HG03520 (cell line): ENCODE data around the gene FBXO5.
"Not testable (repeated sequence)": the region's sequence is repeated elsewhere in the genome, so short reads cannot be mapped to it uniquely, and the experiment has no call there.

Source experiments
- ATAC-seq: cut with Tn5 transposase; IDR thresholded peaks from one replicate; pipeline ENCODE4 v1.9.1; 2021; ENCODE audit warnings: mild to moderate bottlenecking, moderate library complexity; ENCODE audit not compliant: unreplicated experiment

Gene FBXO5, protein sequence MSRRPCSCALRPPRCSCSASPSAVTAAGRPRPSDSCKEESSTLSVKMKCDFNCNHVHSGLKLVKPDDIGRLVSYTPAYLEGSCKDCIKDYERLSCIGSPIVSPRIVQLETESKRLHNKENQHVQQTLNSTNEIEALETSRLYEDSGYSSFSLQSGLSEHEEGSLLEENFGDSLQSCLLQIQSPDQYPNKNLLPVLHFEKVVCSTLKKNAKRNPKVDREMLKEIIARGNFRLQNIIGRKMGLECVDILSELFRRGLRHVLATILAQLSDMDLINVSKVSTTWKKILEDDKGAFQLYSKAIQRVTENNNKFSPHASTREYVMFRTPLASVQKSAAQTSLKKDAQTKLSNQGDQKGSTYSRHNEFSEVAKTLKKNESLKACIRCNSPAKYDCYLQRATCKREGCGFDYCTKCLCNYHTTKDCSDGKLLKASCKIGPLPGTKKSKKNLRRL

DNA sequence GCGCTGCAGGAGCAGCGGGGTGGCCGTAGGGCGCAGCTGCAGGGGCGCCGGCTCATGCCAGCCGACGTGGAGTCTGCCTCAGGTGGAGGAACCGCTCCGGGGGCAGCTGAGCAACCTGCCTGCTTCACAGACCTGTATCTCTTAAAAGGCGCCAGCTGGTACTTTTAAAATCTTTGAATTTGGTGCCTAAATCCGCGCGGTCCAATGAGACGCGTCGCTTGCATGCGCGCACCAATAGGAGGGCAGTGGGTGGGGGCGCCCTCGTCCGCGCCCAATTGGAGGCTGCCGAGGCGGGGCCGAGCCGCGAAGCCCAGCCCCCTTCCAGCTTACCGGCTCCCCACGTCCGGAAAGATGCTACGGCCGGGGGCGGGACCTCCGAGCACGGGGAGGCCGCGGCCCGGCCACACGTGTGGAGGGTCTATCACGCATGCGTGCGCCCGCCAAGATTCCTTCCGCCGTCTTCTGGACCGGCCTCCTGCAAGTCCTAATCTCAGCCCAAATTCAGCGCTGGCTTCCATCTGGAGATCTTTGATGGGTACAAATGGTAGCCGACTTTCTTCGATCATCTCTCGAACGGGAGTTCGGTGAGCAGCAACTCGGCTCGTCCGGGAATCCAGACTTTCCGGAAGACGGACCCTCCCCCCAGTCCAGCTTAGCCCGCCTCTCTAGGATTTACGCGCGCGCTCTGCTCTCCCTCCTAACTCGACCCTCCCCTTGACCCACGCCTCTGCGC, at the start of gene FBXO5:
Gene FBXO5 (minus strand): TSS at position 138 of the 733 bp plus-strand sequence. CDS start 82 bp downstream, at position 56.
- ATAC-seq, result peak; percentile 80

DNA sequence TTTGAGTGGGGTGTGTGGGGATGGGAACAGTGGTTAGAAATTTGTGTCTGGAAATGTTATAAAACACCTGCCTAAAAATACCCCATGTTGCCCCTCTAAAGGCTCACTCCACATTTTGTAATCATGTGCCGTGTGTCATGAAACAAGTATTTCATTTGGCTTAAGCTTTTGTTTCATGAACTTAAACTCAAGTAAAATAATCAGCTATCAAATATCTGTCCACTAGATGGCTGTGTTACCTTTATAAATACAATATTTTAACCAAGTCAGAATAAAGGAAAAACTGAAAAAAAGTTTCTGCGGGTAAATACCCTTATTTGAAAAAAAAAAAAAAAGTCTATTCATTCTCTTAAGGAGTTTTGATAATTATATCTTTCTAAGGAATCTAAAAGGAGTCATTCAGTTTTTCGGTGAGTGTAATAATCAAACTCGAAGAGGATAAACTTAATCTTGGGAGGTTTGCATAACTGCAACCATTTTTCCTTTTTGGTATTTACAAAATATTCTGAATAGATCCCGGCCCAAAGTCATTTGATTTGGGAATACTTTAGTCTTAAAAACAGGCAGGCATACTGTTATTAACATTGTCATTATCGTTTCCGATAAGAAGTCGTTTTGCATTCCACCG, 49.5 kb upstream of the FBXO5 start:
- ATAC-seq, result no peak

DNA sequence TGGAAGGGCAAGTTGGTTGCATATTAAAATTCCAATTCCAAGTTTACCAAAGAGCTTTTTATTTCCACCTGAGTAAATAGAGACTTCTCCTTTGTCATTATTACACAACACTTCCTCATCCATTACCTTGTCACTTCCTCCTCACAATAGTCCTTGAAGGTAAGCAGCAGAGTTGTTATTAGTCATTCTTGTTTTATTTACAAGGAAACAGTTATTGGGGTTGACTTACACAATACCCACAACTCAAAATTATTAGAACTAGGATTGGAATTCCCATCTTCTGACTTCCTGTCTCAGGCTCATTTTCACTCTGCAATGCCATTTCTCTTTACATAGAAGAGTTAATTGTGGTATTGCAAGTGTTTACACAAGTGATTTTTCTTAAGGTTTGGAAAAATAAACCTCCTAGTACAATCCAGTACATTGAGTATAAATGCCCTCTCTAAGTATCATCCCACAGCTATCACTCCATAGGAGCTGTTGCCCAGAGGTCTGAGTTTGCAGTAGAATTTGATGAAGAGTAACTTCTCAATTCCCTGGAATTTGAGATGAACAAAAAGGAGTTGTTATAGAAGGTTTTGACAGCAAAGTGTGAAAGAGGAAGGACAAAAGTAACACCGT, 48.6 kb upstream of the FBXO5 start:
- ATAC-seq, result no peak

DNA sequence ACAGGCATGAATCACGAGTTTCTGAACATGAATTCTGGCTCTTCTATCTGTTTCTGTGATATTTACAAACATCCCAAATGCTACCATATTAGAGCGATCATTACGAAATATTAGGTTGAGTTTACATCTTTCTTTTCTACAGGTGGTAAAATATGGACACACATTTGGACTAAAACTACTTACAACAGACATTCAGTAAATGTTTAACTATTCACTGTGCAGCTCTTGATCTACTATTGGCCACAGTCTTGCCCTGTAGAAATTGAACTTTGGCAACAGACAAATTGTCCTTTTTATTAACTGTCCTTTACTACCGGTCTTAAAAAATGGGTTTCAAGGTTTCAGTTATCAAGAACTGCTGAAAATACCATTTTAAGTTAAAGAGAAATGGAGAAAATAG, 46.1 kb upstream of the FBXO5 start:
- ATAC-seq, result no peak

DNA sequence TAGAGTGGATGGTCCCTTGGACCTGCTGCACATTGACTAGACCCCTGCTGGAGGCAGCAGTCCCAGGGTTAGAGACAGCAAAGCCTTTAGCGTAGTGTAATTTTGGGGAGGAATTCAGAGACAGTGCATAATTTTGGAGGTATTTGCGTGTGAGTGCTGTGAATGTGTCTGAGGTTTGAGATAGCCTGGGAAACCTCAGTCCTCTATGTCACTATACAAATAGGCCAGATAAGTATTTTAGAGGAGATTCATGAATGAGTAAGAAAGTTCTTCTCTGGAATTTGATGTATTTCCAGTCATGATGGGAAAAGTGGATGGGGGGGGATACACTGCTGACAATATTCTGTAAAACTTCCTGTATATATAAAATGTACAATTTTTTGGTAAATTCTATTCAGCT, 45.4 kb upstream of the FBXO5 start:
- ATAC-seq, result no peak

DNA sequence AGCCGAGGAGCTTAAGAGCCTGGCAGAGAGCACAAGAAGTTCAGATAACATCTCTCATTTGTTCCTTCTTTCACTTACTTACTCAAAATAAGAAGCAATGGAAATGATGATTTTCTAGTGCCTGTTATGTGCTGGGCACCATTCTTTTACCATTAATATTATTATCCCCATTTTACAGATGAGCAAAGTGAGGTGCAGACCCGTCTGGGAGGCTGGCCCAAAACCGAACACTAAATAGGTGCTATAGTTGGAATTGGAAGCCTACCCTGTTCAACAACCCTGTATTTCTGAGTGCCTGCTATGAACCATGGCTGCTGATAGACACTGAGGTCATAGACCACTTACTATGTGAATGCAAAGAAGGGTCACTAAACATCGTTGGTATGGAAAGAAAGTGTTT, 44.6 kb upstream of the FBXO5 start:
- no peak for ATAC-seq

DNA sequence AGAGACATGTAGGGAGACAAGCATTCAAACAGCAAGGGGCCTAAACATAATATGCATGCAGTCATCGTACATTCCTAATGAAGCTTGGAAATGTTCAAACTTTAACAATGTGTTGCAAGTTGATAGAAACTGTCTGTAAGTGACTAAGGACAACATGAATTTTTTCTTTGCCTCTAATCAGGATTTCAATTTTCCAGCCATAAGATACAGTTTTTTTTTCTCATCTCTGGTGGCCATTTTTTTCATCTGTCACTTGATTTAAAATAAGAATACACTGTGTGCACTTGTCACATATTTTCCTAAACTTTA, 41.8 kb upstream of the FBXO5 start:
- no peak for ATAC-seq

DNA sequence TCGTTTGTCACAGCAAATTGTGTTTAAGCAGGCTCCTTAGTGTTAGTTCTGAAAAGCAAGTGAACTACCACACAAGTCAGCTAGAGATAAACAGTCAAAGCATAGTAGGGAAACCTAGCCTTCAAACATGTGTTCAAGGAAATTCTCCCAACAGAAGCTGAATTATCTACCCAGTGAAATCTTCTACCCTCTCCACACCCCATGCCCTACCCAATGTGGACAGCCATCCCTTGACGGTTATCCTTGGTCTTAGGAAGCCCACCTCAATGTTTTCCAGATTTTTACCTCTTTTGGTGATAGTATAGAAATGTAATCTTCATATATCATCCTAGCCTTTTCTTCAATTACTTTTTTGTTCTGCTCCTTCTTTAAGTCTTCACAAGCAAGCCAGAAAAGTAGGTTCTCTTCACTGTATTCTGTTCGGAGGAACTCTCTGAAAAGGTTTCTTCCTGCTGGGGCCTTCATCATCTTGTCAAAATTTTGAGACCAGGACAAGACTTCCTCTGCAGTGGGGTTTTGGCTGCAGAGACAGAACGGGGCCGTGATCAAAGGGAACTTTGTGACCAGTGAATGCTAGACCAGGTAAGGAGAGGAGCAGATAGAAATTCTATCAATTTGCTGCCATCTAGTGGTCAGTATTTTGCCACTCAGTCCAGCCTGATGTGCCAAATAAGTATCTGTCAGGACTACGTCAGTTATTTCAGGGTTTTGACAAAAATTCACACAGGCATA, 41.3 kb upstream of the FBXO5 start:
- ATAC-seq, result peak; percentile 99

DNA sequence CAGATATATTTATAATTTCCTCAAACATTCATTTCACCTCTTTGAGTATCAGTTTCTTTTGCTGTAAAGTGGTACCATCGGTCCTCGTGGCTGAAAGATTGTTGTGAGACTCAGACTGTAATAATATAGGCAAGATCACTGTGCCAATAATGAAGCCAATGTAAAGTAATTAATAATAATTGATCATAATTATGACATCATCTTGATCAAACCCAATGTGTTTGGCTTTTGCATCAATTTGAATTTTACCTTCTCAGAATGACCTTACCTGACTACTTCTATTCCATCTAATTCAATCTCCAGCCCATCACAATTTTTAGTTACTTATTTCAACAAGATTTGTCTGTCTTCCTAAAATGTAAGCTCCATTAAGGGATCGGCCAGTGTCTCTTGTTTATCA, 35.5 kb upstream of the FBXO5 start:
- ATAC-seq, result no peak

DNA sequence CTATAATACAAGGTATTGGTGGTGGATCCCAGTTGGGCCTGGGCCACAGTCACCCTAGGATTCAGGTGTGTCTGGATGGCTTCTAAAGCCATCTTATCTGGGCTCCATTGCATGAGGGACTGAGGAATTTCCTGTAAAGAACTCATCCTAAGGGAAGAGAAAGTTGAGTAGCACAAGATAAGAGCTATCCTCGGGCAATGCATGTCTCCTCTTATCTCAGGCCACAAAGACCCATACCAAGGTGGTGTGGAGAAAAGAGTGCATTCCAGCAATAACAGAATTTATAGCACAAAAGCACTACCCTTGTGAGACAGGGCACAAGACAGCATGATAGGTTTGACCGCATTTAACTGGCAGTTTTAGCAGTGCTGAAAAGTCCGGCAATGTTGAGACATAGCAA, 34.0 kb upstream of the FBXO5 start:
- ATAC-seq, result no peak

DNA sequence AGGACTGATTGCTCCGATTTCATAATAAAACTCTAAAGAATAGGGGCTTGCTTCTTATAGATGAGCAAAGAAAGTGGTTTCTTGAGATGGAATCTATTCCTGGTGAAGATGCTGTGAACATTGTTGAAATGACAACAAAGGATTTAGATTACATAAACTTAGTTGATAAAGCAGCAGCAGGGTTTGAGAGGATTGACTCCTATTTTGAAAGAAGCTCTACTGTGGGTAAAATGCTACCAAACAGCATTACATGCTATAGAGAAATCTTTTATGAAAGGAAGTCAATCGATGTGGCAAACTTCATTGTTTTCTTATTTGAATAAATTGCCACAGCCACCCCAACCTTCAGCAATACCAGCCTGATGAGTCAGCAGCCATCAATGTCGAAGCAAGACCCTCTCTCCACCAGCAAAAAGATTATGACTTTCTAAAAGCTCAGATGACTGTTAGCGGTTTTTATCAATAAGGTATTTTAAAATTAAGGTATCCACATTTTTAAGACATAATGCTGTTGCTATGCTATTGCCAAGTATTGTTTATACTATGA, 32.3 kb upstream of the FBXO5 start:
- no peak for ATAC-seq

DNA sequence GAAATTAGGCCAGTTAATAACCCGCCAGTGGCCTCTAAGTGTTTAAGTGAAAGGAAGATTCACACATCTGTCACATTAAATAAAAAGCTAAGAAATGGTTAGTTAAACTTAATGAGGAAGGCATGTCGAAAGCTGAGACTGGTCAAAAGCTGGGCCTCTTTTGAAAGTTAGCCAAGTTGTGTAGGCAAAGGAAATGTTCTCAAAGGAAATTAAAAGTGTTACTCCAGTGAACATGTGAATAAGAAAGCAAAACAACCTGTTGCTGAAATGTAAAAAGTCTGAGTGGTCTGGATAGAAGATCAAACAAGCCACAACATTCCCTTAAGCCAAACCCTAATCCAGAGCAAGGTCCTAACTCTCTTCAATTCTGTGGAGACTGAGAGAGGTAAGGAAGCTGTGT, 30.6 kb upstream of the FBXO5 start:
- ATAC-seq, result no peak

DNA sequence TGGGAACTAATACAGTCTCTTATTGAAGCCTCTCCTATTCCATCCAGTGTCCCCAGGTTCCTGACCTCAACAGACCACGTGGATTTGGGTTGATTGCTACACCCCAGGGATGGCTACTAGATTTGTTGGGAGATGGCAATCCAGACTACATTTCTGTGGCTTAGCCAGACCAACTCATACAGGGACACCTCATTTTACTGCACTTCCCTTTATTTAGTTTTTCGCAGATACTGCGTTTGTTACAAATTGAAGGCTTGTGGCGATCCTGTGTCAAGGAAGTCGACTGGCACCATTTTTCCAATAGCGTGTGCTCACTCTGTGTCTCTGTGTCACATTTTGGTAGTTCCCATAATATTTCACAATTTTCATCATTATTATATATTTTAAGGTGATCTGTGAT, 30.0 kb upstream of the FBXO5 start:
- ATAC-seq, result no peak

DNA sequence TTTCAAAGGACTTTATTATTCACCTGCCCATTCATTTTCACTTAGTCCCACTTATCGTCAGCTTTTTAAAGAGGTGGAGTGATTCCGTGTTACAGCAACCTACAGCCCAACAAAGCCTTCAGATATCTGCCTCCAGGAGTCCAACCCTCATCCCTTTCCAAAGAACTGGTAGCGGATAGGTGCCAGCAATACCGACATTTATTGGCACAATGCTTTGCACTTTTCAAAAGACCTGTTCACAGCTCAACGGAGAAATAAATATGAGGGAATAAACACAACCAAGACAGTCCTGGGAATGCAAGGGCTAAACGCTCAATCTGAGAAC, 20.5 kb upstream of the FBXO5 start:
- ATAC-seq, result peak; percentile 12

DNA sequence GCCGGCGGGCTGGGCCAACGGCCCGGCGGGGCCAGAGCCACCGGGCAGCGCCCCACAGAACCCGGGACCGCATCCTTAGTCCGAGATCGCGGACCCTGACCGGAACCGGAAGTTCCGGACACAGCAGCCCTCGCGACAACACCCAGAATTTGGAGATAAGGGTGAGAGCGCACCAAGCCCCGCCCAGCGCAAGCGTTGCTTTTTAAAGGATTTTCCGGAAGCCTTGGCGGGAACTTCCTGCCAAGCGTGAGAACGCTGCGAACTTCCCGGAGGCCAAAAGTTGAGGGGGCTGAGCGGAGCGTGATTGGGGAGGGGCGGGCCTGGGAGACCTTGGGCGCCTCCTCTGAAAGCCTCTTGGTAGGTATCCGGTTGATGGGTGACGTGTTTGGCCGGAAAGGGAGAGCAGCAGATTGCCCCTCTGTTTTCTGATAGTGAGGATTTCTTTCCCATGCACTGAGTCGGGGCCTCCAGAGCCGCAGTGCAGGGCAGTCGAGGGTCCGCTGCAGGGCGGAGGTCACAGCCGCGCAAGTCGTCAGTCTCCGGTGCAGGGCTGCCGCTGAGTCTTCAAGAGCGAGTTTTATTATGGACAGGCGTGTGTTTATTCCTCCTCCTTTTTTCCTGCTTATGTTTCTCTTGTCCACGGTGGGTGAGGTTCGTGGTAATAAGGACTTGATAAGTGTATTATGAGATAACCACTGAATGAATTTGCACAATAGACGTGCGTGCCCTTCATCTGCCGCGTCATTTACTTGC, 19.9 kb upstream of the FBXO5 start, which contains the start of gene MTRF1L:
Gene MTRF1L (minus strand): TSS at position 97 of the 753 bp plus-strand sequence. CDS start 24 bp downstream, at position 73.
- ATAC-seq, result peak; percentile 94

DNA sequence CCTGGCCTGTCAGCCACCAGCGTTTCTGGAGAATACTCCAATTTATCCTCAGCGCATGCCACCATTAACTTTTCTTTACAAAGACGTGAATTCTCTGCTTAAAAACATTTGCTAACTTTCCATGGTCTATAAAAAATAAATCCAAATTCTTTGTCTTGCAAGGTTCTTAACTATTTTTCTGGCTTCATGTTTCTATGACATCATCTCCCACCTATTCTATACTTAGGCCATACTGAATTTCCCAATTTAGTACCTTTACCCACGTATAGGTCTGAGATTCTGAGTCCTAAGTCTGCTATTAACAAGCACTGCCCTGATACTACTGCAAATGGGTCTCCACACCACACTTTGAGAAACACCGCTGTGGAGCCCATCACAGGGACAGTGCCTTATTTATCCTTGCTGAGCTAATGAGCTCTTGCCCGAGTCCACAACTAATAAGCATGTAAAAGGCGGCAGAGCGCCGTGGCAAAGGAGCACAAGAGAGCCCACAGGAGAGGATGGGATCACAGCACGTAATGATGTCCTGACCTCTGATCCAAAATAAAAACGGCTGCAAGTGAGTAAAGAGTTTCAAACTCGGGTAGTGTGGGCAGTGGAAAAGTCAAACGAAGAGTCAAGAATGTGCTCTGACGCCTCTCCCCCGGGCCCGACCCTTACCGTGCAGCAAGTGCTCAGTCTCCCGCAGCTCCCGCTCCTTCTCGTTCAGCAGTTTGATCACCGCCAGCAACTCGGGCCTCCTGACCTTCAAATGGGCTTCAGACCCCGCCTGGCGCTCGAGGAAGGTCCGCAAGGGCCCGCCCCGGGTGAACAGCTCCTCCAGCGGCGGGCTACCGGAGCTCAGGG, 19.1 kb upstream of the FBXO5 start:
- peak; percentile 16 for ATAC-seq

DNA sequence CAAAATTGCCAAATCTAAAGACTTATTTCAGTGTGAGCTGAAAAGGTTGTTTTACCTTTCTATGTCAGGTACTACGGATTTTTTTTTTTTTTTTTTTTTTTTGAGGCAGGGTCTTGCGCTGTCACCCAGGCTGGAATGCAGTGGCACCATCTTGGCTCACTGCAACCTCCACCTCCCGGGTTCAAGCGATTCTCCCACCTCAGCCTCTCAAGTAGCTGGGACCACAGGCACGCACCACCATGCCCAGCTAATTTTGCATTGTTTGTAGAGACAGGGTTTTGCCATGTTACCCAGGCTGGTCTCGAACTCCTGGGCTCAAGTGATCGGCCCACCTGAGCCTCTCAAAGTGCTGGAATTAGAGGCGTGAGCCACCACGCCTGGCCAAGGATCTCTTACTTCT, 17.9 kb upstream of the FBXO5 start:
- not testable (repeated sequence) for ATAC-seq

DNA sequence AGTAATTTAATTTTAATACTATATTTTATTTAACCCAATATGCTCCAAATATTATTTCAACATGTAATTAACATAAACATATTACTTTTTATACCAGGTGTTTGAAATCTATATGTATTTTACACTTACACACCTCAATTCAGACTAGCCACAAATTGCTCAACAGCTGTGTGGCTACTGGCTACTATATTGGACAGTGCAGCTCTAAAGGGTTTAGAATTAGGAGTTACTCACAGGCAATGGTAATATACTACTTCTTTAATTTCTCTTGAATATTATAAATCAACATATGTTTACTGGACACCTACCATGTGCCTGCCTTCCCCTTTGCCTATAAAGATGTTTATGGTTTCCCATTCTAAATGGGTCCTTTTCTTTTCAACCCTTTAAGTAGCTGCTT, 17.4 kb upstream of the FBXO5 start:
- ATAC-seq, result no peak

DNA sequence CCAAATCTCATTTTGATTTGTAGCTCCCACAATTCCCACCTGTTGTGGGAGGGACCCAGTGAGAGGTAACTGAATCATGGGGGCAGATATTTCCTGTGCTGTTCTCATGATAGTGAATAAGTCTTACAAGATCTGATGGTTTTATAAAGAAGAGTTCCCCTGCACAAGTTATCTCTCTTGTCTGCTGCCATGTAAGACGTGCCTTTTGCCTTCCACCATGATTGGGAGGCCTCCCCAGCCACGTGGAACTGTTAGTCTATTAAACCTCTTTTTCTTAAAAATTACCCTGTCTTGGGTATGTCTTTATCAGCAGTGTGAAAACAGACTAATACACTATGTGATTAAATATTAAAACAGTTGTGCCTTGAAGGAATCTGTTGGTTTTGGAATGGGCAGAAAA, 16.7 kb upstream of the FBXO5 start:
- ATAC-seq, result not testable (repeated sequence)
